AG08395 (cell line): ENCODE data around the gene FGFRL1.

Source experiments
- DNase-seq: peaks from one replicate; pipeline ENCODE4 v3.0.0; 2012; ENCODE audit warnings: mixed read lengths, low spot score

The FGFRL1 gene

GRCh38 chr4:1023075-1023640 is 11.7 kb downstream of the FGFRL1 start:
- no peak for DNase-seq

DNA sequence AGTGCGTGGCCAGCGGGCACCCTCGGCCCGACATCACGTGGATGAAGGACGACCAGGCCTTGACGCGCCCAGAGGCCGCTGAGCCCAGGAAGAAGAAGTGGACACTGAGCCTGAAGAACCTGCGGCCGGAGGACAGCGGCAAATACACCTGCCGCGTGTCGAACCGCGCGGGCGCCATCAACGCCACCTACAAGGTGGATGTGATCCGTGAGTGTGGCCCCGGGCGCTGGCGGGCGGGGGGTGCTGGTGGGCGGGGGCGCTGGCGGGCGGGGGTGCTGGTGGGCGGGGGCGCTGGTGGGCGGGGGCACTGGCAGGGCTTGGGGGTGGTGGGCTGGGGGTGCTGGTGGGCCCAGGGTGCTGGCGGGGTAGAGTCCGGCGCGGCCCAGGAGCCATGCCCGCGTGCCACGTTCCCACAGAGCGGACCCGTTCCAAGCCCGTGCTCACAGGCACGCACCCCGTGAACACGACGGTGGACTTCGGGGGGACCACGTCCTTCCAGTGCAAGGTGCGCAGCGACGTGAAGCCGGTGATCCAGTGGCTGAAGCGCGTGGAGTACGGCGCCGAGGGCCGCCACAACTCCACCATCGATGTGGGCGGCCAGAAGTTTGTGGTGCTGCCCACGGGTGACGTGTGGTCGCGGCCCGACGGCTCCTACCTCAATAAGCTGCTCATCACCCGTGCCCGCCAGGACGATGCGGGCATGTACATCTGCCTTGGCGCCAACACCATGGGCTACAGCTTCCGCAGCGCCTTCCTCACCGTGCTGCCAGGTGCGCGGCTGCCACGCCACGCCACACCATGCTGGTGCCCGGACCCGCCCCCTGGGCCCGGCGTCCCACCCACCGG is 12.7 kb downstream of the FGFRL1 start:
- DNase-seq: no peak

GRCh38 chr4:1024882-1025545 is 13.6 kb downstream of the FGFRL1 start:
- no peak for DNase-seq

DNA sequence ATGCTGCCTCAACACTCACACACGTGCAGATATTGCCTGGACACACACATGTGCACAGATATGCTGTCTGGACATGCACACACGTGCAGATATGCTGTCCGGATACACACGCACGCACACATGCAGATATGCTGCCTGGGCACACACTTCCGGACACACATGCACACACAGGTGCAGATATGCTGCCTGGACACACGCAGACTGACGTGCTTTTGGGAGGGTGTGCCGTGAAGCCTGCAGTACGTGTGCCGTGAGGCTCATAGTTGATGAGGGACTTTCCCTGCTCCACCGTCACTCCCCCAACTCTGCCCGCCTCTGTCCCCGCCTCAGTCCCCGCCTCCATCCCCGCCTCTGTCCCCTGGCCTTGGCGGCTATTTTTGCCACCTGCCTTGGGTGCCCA is 14.7 kb downstream of the FGFRL1 start:
- no peak for DNase-seq

- no peak for DNase-seq
Measured at GRCh38 chr4:1027219-1027914, 15.9 kb downstream of the FGFRL1 start.

DNA sequence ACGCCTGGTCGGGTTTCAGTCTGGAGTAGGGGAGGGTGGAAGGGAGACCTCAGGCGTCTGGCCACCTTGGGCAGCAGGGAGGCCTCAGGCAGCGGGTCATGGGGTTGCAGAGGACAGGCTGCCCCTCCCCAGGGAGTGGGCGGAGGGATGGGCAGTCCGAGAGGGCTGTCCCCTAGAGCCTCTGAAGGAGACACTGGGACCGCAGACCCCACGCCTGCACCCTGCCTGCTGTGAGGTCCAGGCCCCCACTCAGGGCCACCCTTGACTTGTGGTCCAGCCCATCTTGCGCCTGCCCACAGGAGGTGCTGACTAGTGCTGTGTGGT is 16.5 kb downstream of the FGFRL1 start:
- no peak for DNase-seq

- DNase-seq: no peak
Measured at GRCh38 chr4:1028574-1029220, 17.3 kb downstream of the FGFRL1 start.

DNA sequence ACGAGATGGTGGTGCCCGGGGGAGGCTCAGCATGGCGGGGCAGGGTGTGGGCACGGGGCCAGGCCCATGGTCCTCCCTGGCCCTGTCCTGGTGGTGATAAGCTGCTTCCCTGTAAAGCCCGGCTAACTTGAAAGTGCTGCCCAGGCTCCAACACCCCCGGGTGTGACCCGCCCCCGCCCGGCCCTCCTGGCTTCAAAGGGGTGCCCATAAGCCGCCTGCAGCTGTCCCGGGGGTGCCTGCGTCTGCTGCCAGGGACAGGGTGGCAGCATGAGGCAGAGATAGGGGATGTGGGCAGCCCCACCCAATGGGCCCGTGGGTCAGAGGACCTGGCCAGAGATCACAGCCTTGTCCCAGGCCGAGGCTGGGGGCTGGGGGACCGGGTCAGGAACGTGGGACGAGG is 18.1 kb downstream of the FGFRL1 start:
- no peak for DNase-seq

DNA sequence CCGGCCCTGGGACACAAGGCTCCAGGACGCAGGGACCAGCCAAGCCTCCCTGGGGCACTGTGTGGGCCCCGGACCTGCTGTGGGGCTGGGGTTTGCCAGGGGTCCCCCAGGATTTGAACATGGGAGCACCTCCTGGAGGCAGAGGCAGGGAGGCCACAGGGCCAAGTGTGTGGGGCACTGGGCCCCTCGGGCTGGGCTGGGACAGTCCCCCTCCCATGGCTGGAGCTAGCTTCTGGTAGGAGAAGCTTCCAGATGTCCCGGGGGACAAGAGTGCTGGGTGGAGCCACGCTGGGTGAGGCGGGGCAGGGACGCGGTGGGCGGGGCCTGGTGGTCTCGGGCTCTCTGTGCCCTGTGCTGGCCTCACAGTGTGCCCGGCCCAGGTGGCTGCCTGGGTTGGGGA is 18.6 kb downstream of the FGFRL1 start:
- DNase-seq: no peak

DNA sequence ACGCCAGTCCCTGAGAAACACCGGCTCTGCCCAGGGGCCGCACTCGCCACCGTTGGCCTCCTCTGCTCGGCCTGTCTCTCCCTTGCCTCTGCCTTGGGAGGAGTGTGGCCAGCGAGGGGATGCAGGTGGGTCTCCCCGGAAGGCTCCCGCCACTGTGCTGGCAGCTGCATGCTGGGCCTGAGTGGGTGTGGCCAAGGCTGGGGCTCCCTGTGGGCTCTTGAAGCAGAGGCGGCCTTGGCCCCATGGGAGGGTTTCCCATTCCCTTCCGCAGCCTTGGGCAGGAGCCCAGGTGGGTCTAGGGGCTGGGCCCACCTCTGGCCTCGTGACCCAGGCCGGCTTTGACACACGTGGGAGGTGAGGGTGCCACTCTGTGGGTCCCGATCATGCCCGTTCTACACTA is 19.1 kb downstream of the FGFRL1 start:
- no peak for DNase-seq

- DNase-seq: no peak
Measured at GRCh38 chr4:1031346-1031745, 19.9 kb downstream of the FGFRL1 start.

DNA sequence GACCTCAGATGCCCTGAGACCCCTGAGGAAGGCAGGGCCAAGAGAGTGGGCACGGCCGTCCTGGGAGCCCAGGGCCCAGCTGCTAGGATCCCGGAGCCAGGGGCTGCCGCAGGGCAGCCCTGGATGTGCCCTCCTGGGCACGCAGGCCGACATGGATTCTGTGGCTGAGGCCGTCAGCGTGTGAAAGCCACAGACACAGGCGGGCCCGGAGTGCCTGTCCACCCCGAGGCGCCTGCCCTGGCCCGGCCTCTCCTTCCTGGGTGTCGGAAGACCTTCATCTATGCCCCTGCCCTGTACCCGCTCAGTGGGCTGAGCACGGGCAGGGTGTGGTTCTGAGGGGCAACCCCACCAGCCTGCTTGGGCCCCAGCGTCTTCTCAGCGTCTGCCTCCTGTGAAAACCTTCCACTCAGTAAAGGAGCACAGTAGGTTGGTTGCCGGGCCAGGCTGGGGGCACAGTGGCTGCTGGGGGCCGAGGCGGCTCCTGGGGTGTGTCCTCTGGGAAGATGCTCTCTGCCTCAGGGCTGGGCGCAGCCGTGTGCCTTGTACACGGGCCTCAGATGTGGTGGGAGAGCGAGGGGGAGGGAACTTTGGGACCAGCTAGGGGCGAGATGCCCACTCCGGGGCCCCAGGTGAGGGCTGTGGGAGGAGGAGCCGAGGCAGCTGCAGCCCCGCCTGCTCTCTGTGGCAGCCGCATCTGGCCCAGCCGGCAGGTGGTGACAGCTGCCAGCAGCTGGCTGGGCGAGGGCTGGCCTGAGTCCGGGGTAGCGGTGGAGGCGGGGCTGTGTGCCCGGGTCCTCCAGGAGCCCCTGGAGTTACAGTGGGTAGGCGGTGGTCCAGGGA is 20.8 kb downstream of the FGFRL1 start:
- no peak for DNase-seq

GRCh38 chr4:1032861-1033260 is 21.4 kb downstream of the FGFRL1 start:
- no peak for DNase-seq

GRCh38 chr4:1033840-1034551 is 22.6 kb downstream of the FGFRL1 start:
- DNase-seq: peak; percentile 82

DNA sequence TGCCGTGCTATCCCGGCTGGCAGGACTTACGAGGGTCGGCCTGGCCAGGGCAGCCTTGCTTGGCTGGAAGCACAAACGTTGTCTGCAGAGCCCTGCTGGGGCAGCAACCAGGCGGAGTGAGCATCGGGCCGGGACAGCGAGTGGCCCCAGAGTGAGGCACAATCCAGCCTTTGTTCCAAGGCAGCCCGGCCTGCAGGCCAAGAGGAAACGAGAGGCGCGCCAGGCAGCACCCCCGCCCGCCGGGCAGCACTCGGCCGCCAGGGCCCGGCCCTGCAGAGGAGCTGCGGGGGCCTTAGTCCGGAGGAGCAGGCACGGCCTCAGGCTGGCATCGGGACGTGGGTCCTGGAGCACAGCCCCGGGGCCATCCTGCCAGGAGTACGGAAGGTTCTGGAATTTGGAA is 24.1 kb downstream of the FGFRL1 start:
- DNase-seq: no peak

- DNase-seq: no peak
Measured at GRCh38 chr4:1036095-1036494, 24.7 kb downstream of the FGFRL1 start.

DNA sequence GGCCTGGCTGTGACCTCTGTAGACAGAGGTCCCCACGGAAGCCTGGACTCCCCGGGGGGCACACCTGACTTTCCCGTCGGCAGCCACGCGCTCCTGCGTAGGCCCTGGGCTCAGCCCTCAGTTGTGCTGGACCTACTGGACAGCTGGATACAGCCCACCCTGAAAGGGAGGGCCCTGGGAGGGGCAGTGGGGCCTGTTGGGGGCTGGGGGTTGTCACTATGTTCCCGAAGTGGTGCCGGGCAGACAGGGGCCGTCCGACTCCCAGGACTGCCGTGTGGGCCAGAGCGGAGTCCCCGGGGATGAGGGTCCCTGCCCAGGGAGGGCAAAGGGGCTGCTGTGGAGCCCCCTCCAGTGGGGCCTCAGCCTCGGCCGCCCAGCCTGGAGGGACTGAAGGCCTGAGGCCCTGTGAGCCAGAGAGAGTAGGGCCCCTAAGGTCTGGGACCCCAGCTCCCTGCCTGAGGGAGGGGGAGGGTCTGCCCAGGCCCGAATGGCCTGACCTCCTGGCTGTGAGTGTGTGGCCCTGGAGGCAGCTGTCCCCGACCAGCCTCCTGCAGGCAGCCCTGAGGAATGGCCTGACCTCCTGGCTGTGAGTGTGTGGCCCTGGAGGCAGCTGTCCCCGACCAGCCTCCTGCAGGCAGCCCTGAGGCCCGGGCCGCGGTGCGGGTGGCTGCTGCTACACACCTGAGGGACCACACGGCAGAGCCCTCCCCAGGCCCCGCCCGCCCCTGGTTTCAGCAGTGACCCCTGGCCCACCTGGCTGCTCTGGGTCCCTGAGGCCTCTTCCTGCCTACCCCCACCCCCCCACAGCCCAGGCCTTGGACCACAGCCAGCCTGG is 25.8 kb downstream of the FGFRL1 start:
- DNase-seq: no peak

DNA sequence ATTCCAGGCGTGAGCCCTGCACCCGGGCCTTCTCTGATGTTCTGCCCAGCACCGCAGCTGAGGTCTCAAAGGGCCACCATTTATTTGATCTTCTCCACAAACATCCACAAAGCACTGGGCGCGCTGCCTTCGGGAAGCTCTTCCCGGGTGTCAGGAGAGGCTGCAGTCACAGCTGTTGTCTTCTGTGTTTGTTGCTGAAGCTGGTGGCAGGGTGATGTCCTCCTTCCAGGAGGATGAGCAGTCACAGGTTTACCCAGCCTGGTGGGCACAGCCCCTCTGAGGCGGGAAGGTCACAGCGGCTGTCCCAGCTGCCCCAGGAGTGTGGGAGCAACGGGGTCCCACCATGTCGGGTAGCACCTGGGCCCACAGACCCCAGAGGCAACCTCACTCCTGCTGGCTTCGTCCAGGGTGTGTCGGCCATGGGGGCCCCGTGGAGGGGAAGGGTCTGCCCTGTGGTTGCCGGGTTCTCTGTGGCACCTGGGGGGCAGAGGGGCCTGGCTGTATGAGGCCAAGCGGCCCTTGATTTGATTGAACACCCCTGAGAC is 27.6 kb downstream of the FGFRL1 start:
- no peak for DNase-seq

DNA sequence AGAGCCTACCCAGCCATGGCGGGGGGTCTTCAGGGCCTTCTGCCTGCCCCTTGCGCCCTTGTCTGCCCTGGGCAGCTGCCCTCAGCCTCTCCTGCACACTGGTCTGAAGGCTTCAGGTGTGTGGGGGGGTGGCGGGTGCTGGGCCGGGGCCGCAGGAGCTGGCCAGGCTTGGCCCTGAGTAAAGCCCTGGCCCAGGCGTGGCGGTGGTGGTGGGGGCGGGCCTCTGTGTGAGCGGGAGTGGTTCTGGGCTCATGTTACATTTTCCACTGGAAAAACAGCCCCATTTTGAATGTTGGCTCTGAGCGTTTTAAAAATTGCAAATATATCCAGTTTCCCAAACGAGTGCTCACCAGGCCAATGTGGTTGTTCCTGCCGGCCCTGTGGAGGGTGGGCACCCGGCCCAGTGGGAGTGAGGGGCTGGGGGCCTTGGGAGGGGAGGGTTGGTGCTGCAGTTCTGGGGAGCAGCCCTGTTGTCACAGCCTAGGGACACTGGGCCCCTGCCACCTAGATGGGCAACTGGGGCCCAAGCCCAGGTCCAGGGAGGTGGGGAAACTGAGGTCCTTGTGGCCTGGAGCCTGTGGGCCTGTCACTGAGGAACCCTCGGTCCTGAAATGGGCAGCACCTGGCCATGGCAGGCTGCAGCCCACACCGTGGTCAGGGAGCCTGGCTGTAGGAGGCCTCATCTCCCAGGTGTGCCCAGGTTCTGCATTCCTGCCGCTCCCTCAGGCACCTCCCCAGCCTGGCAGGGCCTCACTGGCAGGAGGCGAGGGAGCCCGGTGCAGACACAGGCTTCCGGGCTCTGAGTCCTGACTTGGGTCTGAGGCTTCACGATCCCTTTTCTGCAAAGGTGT is 28.3 kb downstream of the FGFRL1 start:
- DNase-seq: peak; percentile 62
